ENCODE measurements around the gene TGFBR3. TPM values are rescaled to one million over a fixed set of nuclear protein-coding genes. Genes with fewer than 3 reads are reported as not detected.

The TGFBR3 gene
- total RNA-seq, 1 donor from 2014 or later = 6.9 TPM

- no peak for DNase-seq
Measured at GRCh38 chr1:91631718-91632330, 254.1 kb downstream of the TGFBR3 start.

GRCh38 chr1:91630803-91631202 is 255.1 kb downstream of the TGFBR3 start:
- no peak for DNase-seq

Small RNAs within 50 kb of the gene (small RNA-seq; reads per million reads assigned to genes)
- gene RN7SL653P = not detected

Other genes starting within 250 kb of the TGFBR3 start
- not detected for gene BRDT, start 63.2 kb upstream of the TGFBR3 start, total RNA-seq
- gene EPHX4, start 143.8 kb upstream of the TGFBR3 start, total RNA-seq = 17.2 TPM
- gene SETSIP, start 189.3 kb upstream of the TGFBR3 start, total RNA-seq = 0.47 TPM
- 93.1 TPM for gene BTBD8, start 194.2 kb upstream of the TGFBR3 start, total RNA-seq

Data from occipital lobe (tissue), 3 donors.